Upper lobe of right lung (tissue), 1 donor: Measurements from ENCODE around the gene VPS13D. TPM values are rescaled to one million over a fixed set of nuclear protein-coding genes. Genes with fewer than 3 reads are reported as not detected.
A peak's percentile ranks its signal among the peaks of the same experiment; 100 is the strongest.

Source experiments
- ATAC-seq: fragments of 200-7000 bp; cut with Tn5 transposase; one replicate; pipeline ENCODE4 v1.9.1; 2020; ENCODE audit warnings: mild to moderate bottlenecking, moderate library complexity
- DNase-seq: peaks from one replicate; pipeline ENCODE4 v3.0.0-alpha.2; 2020
- H3K27ac ChIP-seq: fragments of 200-600 bp; one replicate; pipeline ENCODE4 v1.8.0; 2022
- H3K27me3 ChIP-seq: fragments of 200-600 bp; one replicate; pipeline ENCODE4 v1.8.0; 2022; ENCODE audit warnings: mild to moderate bottlenecking
- H3K36me3 ChIP-seq: fragments of 200-600 bp; one replicate; pipeline ENCODE4 v1.8.0; 2022
- H3K4me1 ChIP-seq: fragments of 200-600 bp; one replicate; pipeline ENCODE4 v1.8.0; 2022
- H3K4me3 ChIP-seq: fragments of 200-600 bp; one replicate; pipeline ENCODE4 v1.8.0; 2022; ENCODE audit warnings: mild to moderate bottlenecking
- H3K9me3 ChIP-seq: fragments of 200-600 bp; one replicate; pipeline ENCODE4 v1.8.0; 2022
- intact Hi-C: fragments of 100-400 bp; cut with DNase I; formaldehyde crosslinking; loops from one replicate; pipeline ENCODE4 v1.11.0; 2022
- total RNA-seq: library from RNA; stranded (reverse); fragmentation: NEBNext Ultra II Directional; extraction: Animal tissue kit (Norgen Biotek cat#: 25700); gene quantifications from one replicate; pipeline ENCODE4 v1.2.1, GENCODE V29; 2021
- TF ChIP-seq, protein P1 (sequence below): fragments of 200-600 bp; IDR thresholded peaks from one replicate; pipeline ENCODE4 v1.8.0; 2022; ENCODE audit warnings: antibody characterized with exemption
- donor health status: DM: no; HTN: yes; CAD: no; lungs with severe emphysema.

Gene VPS13D
- total RNA-seq, 1 donor from 2014 or later, result 74.7 TPM

DNA sequence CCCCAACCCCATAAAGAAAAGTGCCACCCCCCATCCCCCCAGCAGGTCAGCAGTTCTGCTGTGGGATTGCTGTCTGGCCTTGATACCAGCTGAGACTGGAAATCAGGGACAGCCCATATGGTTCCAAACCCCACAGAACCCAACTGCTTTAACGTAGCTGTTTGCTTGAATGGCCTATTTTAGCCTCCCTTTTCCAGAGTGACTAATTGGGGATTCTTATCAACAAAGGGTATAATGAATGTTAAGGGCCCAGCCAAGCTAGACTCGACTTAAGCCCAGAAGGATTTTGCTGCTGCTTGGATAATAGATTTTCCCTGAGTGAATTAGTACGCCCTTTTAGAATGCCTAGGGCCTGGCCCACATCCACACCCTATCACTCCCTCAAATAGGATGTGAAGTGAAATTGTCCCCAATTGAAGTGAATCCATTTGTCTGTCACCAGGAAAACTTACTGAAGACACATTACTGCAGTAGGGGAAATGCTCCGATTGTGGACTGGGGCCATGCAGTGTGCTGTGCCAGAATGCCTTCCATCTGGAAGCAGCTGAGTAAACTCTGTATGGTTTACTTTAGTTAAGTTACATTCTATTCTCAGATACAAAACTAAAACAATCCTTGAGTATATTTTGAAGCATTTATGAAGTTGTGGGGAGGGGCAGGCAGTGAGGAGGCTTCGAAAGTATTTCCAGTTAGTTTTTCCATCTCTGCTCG is 231.2 kb downstream of the VPS13D start:
- H3K36me3 ChIP-seq, result peaks cover 4% of the 10 kb centered on the region
- H3K27ac ChIP-seq, result peak overlapping the region; percentile 52
- no peaks in the 10 kb centered on the region for H3K27me3 ChIP-seq
- H3K4me1 ChIP-seq, result peaks cover 79% of the 10 kb centered on the region
- DNase-seq (no peak), ATAC-seq (peak; percentile 74)
- intact Hi-C loops, result no loop called here
- TF ChIP-seq, protein P1, sequence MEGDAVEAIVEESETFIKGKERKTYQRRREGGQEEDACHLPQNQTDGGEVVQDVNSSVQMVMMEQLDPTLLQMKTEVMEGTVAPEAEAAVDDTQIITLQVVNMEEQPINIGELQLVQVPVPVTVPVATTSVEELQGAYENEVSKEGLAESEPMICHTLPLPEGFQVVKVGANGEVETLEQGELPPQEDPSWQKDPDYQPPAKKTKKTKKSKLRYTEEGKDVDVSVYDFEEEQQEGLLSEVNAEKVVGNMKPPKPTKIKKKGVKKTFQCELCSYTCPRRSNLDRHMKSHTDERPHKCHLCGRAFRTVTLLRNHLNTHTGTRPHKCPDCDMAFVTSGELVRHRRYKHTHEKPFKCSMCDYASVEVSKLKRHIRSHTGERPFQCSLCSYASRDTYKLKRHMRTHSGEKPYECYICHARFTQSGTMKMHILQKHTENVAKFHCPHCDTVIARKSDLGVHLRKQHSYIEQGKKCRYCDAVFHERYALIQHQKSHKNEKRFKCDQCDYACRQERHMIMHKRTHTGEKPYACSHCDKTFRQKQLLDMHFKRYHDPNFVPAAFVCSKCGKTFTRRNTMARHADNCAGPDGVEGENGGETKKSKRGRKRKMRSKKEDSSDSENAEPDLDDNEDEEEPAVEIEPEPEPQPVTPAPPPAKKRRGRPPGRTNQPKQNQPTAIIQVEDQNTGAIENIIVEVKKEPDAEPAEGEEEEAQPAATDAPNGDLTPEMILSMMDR, result no peak
- no peaks in the 10 kb centered on the region for H3K9me3 ChIP-seq
- H3K4me3 ChIP-seq, result no peak overlapping the region

DNA sequence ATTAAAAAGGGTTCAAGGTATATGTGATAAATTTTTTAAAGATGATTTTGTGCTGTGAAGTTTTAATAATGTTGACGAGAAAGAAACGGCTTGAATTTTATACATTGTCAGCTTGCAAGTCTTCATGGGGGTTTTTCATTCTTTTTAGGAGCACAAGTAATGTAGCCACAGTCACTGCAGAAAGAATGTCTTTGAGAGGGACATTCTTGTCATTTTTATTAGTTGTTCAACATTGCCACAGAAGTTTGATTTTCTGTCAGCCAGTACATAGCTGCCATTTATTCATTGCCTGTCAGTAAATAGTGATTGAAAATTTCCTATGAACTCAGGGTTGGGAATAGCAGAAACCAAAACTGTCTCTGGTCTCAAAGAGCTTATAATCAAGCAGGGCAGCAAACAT is 231.9 kb downstream of the VPS13D start:
- Histone ChIP-seq H3K4me3 (no peak overlapping the region), H3K9me3 (no peaks in the 10 kb centered on the region), H3K4me1 (peaks cover 72% of the 10 kb centered on the region), H3K27ac (peak overlapping the region; percentile 40), H3K36me3 (peaks cover 4% of the 10 kb centered on the region), H3K27me3 (no peaks in the 10 kb centered on the region)
- DNase-seq, result no peak
- TF ChIP-seq, protein P1, result no peak
- intact Hi-C loops, result no loop called here
- no peak for ATAC-seq

DNA sequence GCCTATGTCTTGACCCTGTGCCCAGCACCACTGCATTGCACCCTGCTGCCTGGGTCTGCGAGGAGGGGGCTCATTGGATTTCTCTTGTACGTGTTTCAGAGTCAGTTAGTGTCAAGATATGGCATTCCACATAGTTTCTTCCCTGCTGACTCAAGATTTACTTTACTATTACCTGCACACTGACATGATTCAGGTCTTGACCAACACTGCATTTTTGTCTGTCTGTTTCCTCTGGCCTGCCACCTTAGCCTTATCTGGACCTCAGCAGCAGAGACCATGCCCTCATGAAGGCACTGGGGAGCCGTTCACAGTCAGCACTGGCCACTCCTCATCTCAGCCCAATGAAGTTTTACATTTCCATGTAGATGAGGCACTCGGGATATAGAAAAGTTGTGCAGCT is 232.8 kb downstream of the VPS13D start:
- Histone ChIP-seq H3K4me3 (no peak overlapping the region), H3K9me3 (no peaks in the 10 kb centered on the region), H3K27ac (peak overlapping the region; percentile 40), H3K36me3 (no peaks in the 10 kb centered on the region), H3K27me3 (no peaks in the 10 kb centered on the region), H3K4me1 (peaks cover 64% of the 10 kb centered on the region)
- DNase-seq (no peak), ATAC-seq (no peak)
- intact Hi-C loops, result no loop called here
- TF ChIP-seq, protein P1, result no peak

DNA sequence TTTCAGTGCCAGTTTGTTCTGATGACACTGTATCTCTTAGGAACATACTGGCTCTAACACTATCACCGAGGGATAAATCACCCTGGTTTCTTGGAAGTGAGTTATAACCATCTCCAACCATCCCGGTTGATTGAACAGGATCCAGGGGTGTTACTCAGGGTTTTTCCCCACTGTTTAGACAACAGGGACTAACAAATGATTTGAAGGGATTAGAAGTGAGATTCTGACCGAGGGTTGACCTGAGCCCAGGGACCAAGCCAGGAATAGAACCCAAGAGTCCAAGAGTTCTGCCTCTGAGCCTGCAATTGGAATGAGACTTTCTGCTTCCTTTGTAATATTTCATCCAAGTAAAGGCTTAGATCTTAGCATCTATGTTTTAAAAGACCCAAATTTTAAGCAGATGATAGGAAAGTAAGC is 234.2 kb downstream of the VPS13D start:
- intact Hi-C loops, result no loop called here
- ATAC-seq (no peak), DNase-seq (no peak)
- TF ChIP-seq, protein P1, result no peak
- Histone ChIP-seq H3K27me3 (no peaks in the 10 kb centered on the region), H3K36me3 (no peaks in the 10 kb centered on the region), H3K27ac (peak overlapping the region; percentile 56), H3K9me3 (no peaks in the 10 kb centered on the region), H3K4me3 (no peak overlapping the region), H3K4me1 (peaks cover 53% of the 10 kb centered on the region)

DNA sequence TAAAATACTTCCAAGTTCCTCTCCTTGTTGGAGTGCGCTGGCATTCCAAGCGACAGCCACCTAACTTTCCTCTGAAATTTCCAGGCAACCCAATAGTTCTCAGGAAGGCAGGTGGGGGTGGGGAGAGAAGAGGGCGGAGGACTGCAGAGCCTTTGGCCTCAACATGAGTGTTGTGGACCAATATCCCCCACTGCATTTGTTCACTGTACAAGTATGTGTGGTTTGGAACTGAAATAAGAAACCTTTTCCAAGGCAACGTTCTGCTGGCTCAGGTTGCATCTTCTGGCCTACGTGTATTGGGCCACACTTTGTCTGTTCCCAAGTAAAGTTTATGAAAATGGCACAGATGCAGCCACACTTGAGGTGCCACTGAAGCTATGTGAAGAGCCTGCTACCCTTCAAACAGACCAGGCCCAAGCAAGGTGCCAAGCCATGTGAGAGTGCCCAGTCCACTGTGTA is 234.8 kb downstream of the VPS13D start:
- Histone ChIP-seq H3K27ac (peak overlapping the region; percentile 56), H3K4me3 (no peak overlapping the region), H3K27me3 (no peaks in the 10 kb centered on the region), H3K36me3 (no peaks in the 10 kb centered on the region), H3K4me1 (peaks cover 55% of the 10 kb centered on the region), H3K9me3 (no peaks in the 10 kb centered on the region)
- TF ChIP-seq, protein P1, result no peak
- intact Hi-C loops, result no loop called here
- ATAC-seq (peak; percentile 83), DNase-seq (no peak)
